Lung (tissue), 12 donors: ENCODE data around the gene BCL2L12. TPM values are rescaled to one million over a fixed set of nuclear protein-coding genes. Genes with fewer than 3 reads are reported as not detected.

Source experiments
- ATAC-seq: fragments of 200-7000 bp; cut with Tn5 transposase; one replicate; pipeline ENCODE4 v1.9.1; 2020; ENCODE audit warnings: moderate number of reproducible peaks; ENCODE audit not compliant: insufficient read depth, low FRiP score
- DNase-seq, 3 donors: peaks; one replicate each; pipeline ENCODE4 v3.0.0-alpha.2; 2013 to 2017
- H3K27ac ChIP-seq, 2 donors: one replicate each; pipeline ENCODE4 v1.5.1; 2013; ENCODE audit warnings: mild to moderate bottlenecking in 2 of 2, moderate library complexity in 2 of 2, control low read depth in 1 of 2, inconsistent platforms in 1 of 2, low read depth in 1 of 2, low read length in 1 of 2
- H3K27me3 ChIP-seq, 3 donors: one replicate each; pipeline ENCODE4 v1.5.1; 2013; ENCODE audit warnings: low read length in 2 of 3; ENCODE audit not compliant: control insufficient read depth in 3 of 3, insufficient read depth in 3 of 3
- H3K36me3 ChIP-seq, 4 donors: one replicate each; pipeline ENCODE4 v1.5.1; 2013; ENCODE audit warnings: low read length in 4 of 4, mild to moderate bottlenecking in 1 of 4, moderate library complexity in 1 of 4; ENCODE audit not compliant: control insufficient read depth in 4 of 4, insufficient read depth in 4 of 4
- H3K4me1 ChIP-seq, 5 donors: one replicate each; pipeline ENCODE4 v1.5.1; 2013; ENCODE audit warnings: low read length in 5 of 5, mild to moderate bottlenecking in 2 of 5, moderate library complexity in 1 of 5; ENCODE audit not compliant: control insufficient read depth in 5 of 5, insufficient read depth in 5 of 5
- H3K4me3 ChIP-seq: one replicate; pipeline ENCODE4 v1.5.1; 2013; ENCODE audit warnings: mild to moderate bottlenecking, control low read depth, moderate library complexity
- H3K9ac ChIP-seq, 2 donors: one replicate each; pipeline ENCODE4 v1.5.1; 2013; ENCODE audit warnings: low read length in 2 of 2, control low read depth in 1 of 2; ENCODE audit not compliant: insufficient read depth in 1 of 2
- H3K9me3 ChIP-seq, 4 donors: one replicate each; pipeline ENCODE4 v1.5.1; 2013; ENCODE audit warnings: low read length in 3 of 4, mild to moderate bottlenecking in 1 of 4, moderate library complexity in 1 of 4; ENCODE audit not compliant: control insufficient read depth in 4 of 4, insufficient read depth in 3 of 4
- WGBS, 2 donors: extraction: QIAGEN DNeasy Blood & Tissue Kit; methylation state at CpG; one replicate each; pipeline ENCODE4 v1.1.7; 2013; 5-methylcytosine and 5-hydroxymethylcytosine counted together
- polyA plus RNA-seq, 2 donors: library from polyadenylated mRNA; stranded (reverse); fragments of 200-250 nt; gene quantifications; one replicate each; pipeline ENCODE4 v1.2.1, GENCODE V29; 2013
- total RNA-seq, 2 donors: library from RNA; depleted of rRNA in 1 of 2; stranded (reverse); fragments of >200 nt in 1 of 2; gene quantifications; one replicate each; pipeline ENCODE4 v1.2.1, GENCODE V29; 2014 to 2021
- TF ChIP-seq, protein P1 (sequence below): IDR thresholded peaks from 2 replicates; pipeline ENCODE4 v1.5.1; 2012; ENCODE audit warnings: mild to moderate bottlenecking; ENCODE audit errors: control extremely low read depth, extremely low read depth
- donor health status: control.
- donor health status: control.
- donor health status: Bipolar disorder and iron deficiency.
- donor health status: healthy.
- donor health status: DM: yes; HTN: yes; CAD: no.

BCL2L12 gene
- total and polyA plus RNA-seq, 4 donors, result 3.5 to 26.1 (median 20.9) TPM

DNA sequence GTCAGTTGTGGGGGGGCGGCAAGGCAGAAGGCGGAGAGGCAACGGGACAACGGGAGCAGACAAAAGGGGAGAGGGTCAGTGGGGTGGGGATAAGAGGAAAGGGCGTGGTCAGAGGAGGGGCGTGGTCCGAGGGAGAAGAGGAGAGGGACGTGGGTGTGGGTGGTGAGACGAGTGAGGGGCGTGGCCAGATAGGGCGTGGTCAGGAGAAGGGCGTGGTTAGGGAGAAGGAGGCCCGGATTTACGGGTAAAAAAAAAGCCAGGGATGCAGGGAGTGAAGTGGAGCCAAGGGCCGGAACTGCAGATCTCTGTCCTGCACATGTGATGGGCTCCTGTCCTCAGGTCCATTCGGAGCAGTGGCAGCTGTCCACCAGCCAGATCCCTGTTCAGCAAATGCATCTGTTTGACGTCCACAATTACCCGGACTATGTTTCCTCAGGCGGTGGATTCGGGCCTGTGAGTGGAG, 46.7 kb downstream of the BCL2L12 start:
- no peaks in the 10 kb centered on the region for H3K27me3 ChIP-seq
- no peak overlapping the region for H3K9ac ChIP-seq
- WGBS, 2 donors, result 64 to 76% methylated on average over 20 of the region's 20 CpGs
- peaks cover 0 to under 1% (median 0%) of the 10 kb centered on the region in 5 donors for H3K4me1 ChIP-seq
- ATAC-seq (peak; percentile 55), DNase-seq (no peak)
- H3K4me3 ChIP-seq, result no peak overlapping the region
- TF ChIP-seq, protein P1, sequence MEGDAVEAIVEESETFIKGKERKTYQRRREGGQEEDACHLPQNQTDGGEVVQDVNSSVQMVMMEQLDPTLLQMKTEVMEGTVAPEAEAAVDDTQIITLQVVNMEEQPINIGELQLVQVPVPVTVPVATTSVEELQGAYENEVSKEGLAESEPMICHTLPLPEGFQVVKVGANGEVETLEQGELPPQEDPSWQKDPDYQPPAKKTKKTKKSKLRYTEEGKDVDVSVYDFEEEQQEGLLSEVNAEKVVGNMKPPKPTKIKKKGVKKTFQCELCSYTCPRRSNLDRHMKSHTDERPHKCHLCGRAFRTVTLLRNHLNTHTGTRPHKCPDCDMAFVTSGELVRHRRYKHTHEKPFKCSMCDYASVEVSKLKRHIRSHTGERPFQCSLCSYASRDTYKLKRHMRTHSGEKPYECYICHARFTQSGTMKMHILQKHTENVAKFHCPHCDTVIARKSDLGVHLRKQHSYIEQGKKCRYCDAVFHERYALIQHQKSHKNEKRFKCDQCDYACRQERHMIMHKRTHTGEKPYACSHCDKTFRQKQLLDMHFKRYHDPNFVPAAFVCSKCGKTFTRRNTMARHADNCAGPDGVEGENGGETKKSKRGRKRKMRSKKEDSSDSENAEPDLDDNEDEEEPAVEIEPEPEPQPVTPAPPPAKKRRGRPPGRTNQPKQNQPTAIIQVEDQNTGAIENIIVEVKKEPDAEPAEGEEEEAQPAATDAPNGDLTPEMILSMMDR, result no peak
- no peaks in the 10 kb centered on the region for H3K36me3 ChIP-seq
- no peak overlapping the region for H3K27ac ChIP-seq
- no peaks in the 10 kb centered on the region for H3K9me3 ChIP-seq

DNA sequence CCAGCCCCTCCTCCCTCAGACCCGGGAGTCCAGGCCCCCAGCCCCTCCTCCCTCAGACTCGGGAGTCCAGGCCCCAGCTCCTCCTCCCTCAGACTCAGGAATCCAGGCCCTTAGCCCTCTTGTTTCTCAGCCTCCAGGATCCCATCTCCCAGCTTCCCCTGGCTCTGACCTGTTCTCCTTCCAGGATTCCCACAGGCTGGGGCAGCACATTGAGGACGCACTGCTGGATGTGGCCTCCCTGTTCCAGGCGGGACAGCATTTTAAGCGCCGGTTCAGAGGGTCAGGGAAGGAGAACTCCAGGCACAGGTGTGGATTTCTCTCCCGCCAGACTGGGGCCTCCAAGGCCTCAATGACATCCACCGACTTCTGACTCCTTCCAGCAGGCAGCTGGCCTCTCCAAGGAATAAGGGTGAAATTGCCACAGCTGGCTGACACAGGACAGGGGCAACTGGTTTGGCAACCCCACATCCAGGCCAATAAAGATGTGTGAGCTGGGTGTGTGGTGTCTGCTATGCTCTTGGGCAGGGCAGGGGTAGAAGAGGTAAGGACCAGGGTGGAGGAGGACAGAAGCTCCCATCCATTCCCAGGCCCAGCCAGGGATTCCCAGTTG, 47.6 kb downstream of the BCL2L12 start:
- no peaks in the 10 kb centered on the region for H3K9me3 ChIP-seq
- no peak for DNase-seq
- no peaks in the 10 kb centered on the region for H3K36me3 ChIP-seq
- H3K27ac ChIP-seq, result no peak overlapping the region
- TF ChIP-seq, protein P1, result no peak
- no peaks in the 10 kb centered on the region for H3K27me3 ChIP-seq
- ATAC-seq, result no peak
- H3K9ac ChIP-seq, result no peak overlapping the region
- H3K4me3 ChIP-seq, result no peak overlapping the region
- WGBS, 2 donors, result 85 to 97% methylated on average over 7 to 8 of the region's 8 CpGs
- H3K4me1 ChIP-seq, result peaks cover 0 to 4% (median 0%) of the 10 kb centered on the region in 5 donors

DNA sequence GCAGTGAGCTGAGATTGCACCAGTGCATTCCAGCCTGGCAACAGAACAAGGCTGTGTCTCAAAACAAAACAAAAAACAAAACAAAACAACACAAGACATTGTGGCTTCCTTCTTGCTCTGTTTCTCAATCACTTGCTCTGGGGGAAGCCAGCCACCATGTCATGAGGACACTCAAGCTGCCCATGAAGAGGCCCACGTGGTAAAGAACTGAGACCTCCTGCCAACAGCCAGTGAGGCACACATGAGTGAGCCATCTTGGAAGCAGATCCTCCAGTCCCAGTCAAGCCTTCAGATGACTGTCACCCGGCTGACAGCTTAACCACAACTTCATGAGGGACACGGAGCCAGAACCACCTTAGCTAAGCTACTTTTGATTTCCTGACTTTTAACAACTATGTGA, 50.4 kb downstream of the BCL2L12 start:
- Histone ChIP-seq H3K9me3 (no peaks in the 10 kb centered on the region), H3K4me3 (no peak overlapping the region), H3K9ac (no peak overlapping the region), H3K27ac (no peak overlapping the region), H3K4me1 (peaks cover 0 to 4% (median 0%) of the 10 kb centered on the region in 5 donors), H3K27me3 (no peaks in the 10 kb centered on the region), H3K36me3 (no peaks in the 10 kb centered on the region)
- WGBS, 2 donors, result 58 to 62% methylated on average over 3 of the region's 3 CpGs
- DNase-seq (no peak), ATAC-seq (no peak)
- TF ChIP-seq, protein P1, result no peak

DNA sequence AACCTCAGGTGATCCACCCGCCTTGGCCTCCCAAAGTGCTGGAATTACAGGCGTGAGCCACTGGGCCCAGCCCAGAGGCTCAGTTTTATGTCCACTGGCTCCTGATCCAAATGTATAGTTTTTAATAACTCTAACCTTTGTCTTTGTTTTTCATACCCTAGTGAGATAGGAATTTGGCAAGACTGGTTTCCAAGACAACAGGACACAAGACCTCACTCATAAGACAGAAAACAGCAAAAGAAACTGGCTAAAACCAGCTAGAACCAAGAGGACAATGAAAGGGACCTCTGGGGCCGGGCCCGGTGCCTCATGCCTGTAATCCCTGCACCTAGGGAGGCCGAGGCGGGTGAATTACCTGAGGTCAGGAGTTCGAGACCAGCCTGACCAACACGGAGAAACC, 52.8 kb downstream of the BCL2L12 start:
- H3K4me3 ChIP-seq, result no peak overlapping the region
- ATAC-seq (no peak), DNase-seq (peak in 2 of 3 donors; percentile 75 to 83)
- H3K9me3 ChIP-seq, result no peaks in the 10 kb centered on the region
- H3K27me3 ChIP-seq, result no peaks in the 10 kb centered on the region
- H3K9ac ChIP-seq, result no peak overlapping the region
- peaks cover 0 to 4% (median 0%) of the 10 kb centered on the region in 5 donors for H3K4me1 ChIP-seq
- no peaks in the 10 kb centered on the region for H3K36me3 ChIP-seq
- WGBS, 2 donors, result 86 to 92% methylated on average over 8 of the region's 8 CpGs
- H3K27ac ChIP-seq, result no peak overlapping the region
- TF ChIP-seq, protein P1, result no peak
